Transverse colon (tissue), 4 donors: Measurements from ENCODE around the gene CDCA7L. TPM values are rescaled to one million over a fixed set of nuclear protein-coding genes. Genes with fewer than 3 reads are reported as not detected.

Source experiments
- DNase-seq: peaks from one replicate; pipeline ENCODE4 v3.0.0-alpha.2; 2019
- H3K27ac ChIP-seq, 4 donors: fragments of 200-600 bp; sonication (generic); 2 replicates each; pipeline ENCODE4 v1.5.1; 2016 to 2018; ENCODE audit warnings: inconsistent platforms in 4 of 4
- H3K27me3 ChIP-seq: fragments of 200-600 bp; sonication (generic); 2 replicates; pipeline ENCODE4 v1.5.1; 2017; ENCODE audit warnings: inconsistent platforms
- H3K36me3 ChIP-seq, 4 donors: fragments of 200-600 bp; sonication (generic); 2 replicates each; pipeline ENCODE4 v1.5.1; 2017 to 2019; ENCODE audit warnings: inconsistent platforms in 4 of 4
- H3K4me1 ChIP-seq, 4 donors: fragments of 200-600 bp; sonication (generic); 2 replicates each; pipeline ENCODE4 v1.5.1; 2017 to 2020; ENCODE audit warnings: inconsistent platforms in 4 of 4
- H3K4me3 ChIP-seq, 4 donors: fragments of 200-600 bp; sonication (generic); 1 replicate in 1 of 4; 2 replicates in 3 of 4; pipeline versions ENCODE4 v1.5.1 to v1.6.1; 2017 to 2019; ENCODE audit warnings: inconsistent platforms in 4 of 4
- H3K9me3 ChIP-seq, 2 donors: fragments of 200-600 bp; sonication (generic); 2 replicates each; pipeline ENCODE4 v1.5.1; 2017 to 2019; ENCODE audit warnings: inconsistent platforms in 2 of 2
- CTCF ChIP-seq, 5 experiments: fragments of 200-600 bp in 3 of 5; fragments of 450-650 bp in 2 of 5; sonication (generic) in 3 of 5; IDR thresholded peaks; 1 replicate in 2 of 5; 2 replicates in 3 of 5; pipeline ENCODE4 v1.5.1; 2016 to 2017; ENCODE audit warnings: antibody characterized with exemption in 5 of 5, inconsistent platforms in 3 of 5, mild to moderate bottlenecking in 2 of 5, moderate library complexity in 1 of 5
- EP300 ChIP-seq: sonication (generic); formaldehyde crosslinking; IDR thresholded peaks from one replicate; pipeline ENCODE4 v1.6.1; 2017; ENCODE audit warnings: antibody characterized with exemption, low read depth
- POLR2A ChIP-seq: fragments of 450-650 bp; IDR thresholded peaks from one replicate; pipeline ENCODE4 v1.6.1; 2016; ENCODE audit warnings: antibody characterized with exemption, mild to moderate bottlenecking, moderate library complexity
- POLR2AphosphoS5 ChIP-seq, 3 donors: sonication (generic); formaldehyde crosslinking; IDR thresholded peaks; one replicate each; pipeline ENCODE4 v1.6.1; 2016; ENCODE audit warnings: antibody characterized with exemption in 3 of 3
- WGBS, 2 donors: methylation state at CpG; one replicate each; pipeline ENCODE4 v1.1.5; 2018; ENCODE audit warnings: low coverage in 1 of 2; 5-methylcytosine and 5-hydroxymethylcytosine counted together
- in situ Hi-C, 4 donors: fragments of 200-750 bp; cut with MboI; loops; one replicate each; pipeline versions ENCODE4 v1.15.0 to v1.15.1; 2017; ENCODE audit warnings: low sequenced_read_pairs in 3 of 4, low pct_ligation_motif_present in 1 of 4, low pct_unique_long_range_greater_than_20kb in 1 of 4
- intact Hi-C: fragments of 100-400 bp; cut with DNase I; formaldehyde crosslinking; loops from one replicate; pipeline ENCODE4 v1.15.1; 2023; ENCODE audit warnings: low total_unique reads
- total RNA-seq, 4 donors: library from RNA; depleted of rRNA; stranded (reverse); fragments of >200 nt; gene quantifications; one replicate each; pipeline ENCODE4 v1.1.0, GENCODE V29; 2016

Gene CDCA7L
- total RNA-seq, 4 donors from 2014 or later: 9.0 to 24.0 (median 13.2) TPM

DNA sequence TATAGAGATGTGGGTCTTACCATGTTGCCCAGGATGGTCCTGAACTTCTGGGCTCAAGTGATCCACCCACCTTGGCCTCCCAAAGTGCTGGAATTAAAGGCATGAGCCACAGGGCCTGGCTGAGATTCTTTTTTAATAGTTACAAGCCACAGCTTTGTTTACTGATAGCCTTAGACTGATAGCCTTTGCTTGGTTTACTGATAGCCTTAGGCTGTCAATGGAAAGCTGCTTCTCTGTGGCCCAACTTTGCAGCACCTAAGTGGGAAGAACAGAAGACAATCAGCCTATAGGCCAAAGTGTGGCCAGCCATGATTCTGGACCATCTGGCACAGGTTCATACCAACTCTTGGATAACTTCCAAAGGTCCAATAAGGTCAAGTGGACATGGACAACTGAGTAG, 24.1 kb upstream of the CDCA7L start:
- H3K4me3 ChIP-seq: no peak overlapping the region
- intact Hi-C loops (no loop called here), in situ Hi-C loops (no loop called here)
- TF ChIP-seq CTCF (IDR thresholded peaks at IDR 0.05): no peak
- TF ChIP-seq POLR2A: no peak
- TF ChIP-seq POLR2AphosphoS5 (IDR thresholded peaks at IDR 0.05): no peak
- TF ChIP-seq EP300: no peak
- H3K9me3 ChIP-seq: no peaks in the 10 kb centered on the region
- H3K4me1 ChIP-seq: no peaks in the 10 kb centered on the region
- H3K27ac ChIP-seq: no peak overlapping the region
- H3K27me3 ChIP-seq: peaks cover 4% of the 10 kb centered on the region
- DNase-seq: no peak
- H3K36me3 ChIP-seq: no peaks in the 10 kb centered on the region

- no peaks in the 10 kb centered on the region for H3K4me1 ChIP-seq
- peak; percentile 16 for DNase-seq
- no peak for TF ChIP-seq EP300
- TF ChIP-seq CTCF (IDR thresholded peaks at IDR 0.05): no peak
- TF ChIP-seq POLR2AphosphoS5 (IDR thresholded peaks at IDR 0.05): no peak
- TF ChIP-seq POLR2A: no peak
- H3K9me3 ChIP-seq: no peaks in the 10 kb centered on the region
- 34 to 36% methylated on average over 4 to 8 of the region's 8 CpGs for WGBS, 2 donors
- peaks cover 4% of the 10 kb centered on the region for H3K27me3 ChIP-seq
- in situ Hi-C loops (no loop called here), intact Hi-C loops (no loop called here)
- no peaks in the 10 kb centered on the region for H3K36me3 ChIP-seq
- no peak overlapping the region for H3K4me3 ChIP-seq
- H3K27ac ChIP-seq: no peak overlapping the region
Measured at GRCh38 chr7:21967598-21968003, 21.9 kb upstream of the CDCA7L start.

GRCh38 chr7:21966271-21966670, 20.6 kb upstream of the CDCA7L start:
- Histone ChIP-seq H3K27me3 (no peaks in the 10 kb centered on the region), H3K4me1 (no peaks in the 10 kb centered on the region), H3K4me3 (no peak overlapping the region), H3K27ac (no peak overlapping the region), H3K9me3 (no peaks in the 10 kb centered on the region), H3K36me3 (no peaks in the 10 kb centered on the region)
- TF ChIP-seq POLR2A: no peak
- in situ Hi-C loops: no loop called here
- intact Hi-C loops: no loop called here
- WGBS, 2 donors: 47 to 80% methylated on average over 1 of the region's 1 CpG
- no peak for DNase-seq

DNA sequence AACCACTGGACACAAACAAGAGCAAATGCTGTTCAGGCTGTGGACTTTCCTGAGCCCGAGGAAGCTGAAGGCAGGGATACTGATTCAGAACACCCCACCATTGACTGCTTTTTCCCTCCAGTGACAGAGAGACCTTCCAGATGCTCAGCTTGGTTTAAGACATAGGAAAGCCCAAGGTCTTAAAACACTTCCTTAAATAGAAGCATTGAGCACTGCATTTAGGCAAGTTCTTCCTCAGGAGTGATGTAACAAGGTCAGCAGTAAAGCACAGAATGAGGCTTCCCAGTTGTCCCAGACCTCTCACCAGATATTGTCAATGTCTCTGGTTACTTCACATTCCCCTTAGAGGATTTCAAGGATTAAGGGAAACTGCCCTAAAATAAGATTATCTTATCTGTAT, 19.6 kb upstream of the CDCA7L start:
- Histone ChIP-seq H3K27ac (no peak overlapping the region), H3K36me3 (no peaks in the 10 kb centered on the region), H3K27me3 (no peaks in the 10 kb centered on the region), H3K4me3 (no peak overlapping the region), H3K4me1 (no peaks in the 10 kb centered on the region), H3K9me3 (no peaks in the 10 kb centered on the region)
- 50 to 61% methylated on average over 1 of the region's 1 CpG for WGBS, 2 donors
- DNase-seq: no peak
- TF ChIP-seq CTCF (IDR thresholded peaks at IDR 0.05) (no peak), EP300 (no peak), POLR2AphosphoS5 (IDR thresholded peaks at IDR 0.05) (no peak), POLR2A (no peak)
- intact Hi-C loops (no loop called here), in situ Hi-C loops (no loop called here)

- Histone ChIP-seq H3K9me3 (no peaks in the 10 kb centered on the region), H3K4me1 (no peaks in the 10 kb centered on the region), H3K36me3 (no peaks in the 10 kb centered on the region), H3K27me3 (no peaks in the 10 kb centered on the region), H3K4me3 (no peak overlapping the region), H3K27ac (no peak overlapping the region)
- TF ChIP-seq EP300: no peak
- no peak for TF ChIP-seq CTCF (IDR thresholded peaks at IDR 0.05)
- intact Hi-C loops: no loop called here
- 64% methylated on average over 9 of the region's 9 CpGs; no CpG with 5 or more reads in 1 of the 2 donors for WGBS, 2 donors
- in situ Hi-C loops: no loop called here
- no peak for DNase-seq
Measured at GRCh38 chr7:21962677-21963076, 17.0 kb upstream of the CDCA7L start.
